Measurements from ENCODE around the gene MAPKAP1.

MAPKAP1 gene

DNA sequence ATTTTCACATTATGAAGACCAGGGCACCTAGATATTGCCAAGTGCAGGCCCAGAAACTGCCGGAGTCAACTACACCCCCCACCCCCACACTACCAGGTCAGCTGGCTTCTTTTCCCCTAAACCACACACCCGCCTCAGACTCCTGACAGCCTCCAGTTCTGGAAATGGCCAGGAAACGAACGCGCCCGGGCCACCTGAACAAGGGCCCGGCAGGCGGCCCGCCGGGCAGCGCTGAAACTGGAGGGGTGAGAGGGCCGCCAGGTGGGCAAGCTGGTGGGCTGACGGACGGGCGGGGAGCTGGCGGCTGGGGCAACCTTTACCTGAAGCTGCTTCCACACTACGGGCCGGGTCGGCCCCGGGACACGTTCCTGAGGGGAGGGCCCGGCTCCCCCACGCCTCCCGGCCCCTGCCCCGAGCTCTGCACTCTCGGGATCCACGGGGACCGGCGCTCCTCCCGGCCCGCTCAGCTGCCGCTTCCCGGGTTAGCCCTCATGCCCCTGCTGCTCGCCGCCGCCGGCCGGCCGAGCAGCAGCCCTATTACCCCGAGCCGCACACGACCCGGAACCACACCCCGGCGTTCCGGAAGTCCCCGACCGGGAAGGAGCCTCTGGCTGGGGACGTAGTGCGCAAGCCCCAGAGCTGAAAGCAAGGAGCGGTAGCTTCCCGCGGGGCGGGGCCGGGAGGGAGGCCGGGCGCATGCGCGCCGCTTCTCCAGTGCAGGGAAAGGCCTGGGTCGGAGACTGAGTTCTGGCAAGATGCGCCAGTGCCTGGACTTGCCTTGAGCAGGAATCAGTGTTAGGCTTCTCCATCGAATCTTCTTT lies at the start of gene MAPKAP1:
MAPKAP1 (minus strand) TSS at position 558 of the 821 bp plus-strand sequence. CDS start 34,634 bp downstream, outside the sequence.
- peak; percentile 57 to 98 (median 94) for DNase-seq

DNA sequence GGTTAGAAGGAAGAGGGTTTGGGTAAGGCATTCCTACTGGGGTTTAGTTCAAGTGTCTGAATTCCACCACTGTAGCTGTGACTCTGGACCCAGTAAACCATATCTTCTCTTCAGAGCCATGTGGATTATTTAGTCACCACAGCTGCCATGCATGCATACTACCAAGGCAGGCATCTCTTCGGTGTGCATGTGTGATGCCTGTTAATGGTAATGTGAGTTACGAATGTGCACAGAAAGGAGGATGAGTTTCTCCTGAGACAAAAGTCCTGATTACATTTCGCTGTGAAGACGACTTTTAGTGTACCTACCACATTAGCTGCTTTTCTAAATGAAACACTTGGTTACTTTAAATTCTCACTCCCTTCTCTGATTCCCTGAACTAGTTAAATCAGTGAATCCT lies 49.5 kb upstream of the MAPKAP1 start:
- no peak for DNase-seq

DNA sequence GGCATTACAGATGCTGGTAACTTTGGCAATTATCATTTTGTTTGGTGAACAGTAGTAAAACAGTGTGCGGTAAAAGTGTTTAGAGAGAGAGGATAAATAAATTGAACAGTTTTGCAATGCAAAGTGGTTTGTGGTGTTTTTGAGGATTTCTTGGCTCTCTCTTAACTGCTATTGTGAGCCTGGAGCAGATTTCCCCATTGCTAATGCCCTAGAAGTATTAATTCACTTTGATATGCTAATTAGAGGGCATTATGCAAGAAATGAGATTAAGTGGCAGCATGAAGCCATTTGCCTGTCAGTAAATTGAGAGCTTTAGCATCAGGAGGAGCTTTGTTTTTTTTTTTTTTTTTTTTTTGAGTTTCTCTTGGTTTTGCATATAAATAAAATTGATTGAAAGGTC lies 48.3 kb upstream of the MAPKAP1 start:
- peak in 1 of 58 donors; percentile 4 for DNase-seq

DNA sequence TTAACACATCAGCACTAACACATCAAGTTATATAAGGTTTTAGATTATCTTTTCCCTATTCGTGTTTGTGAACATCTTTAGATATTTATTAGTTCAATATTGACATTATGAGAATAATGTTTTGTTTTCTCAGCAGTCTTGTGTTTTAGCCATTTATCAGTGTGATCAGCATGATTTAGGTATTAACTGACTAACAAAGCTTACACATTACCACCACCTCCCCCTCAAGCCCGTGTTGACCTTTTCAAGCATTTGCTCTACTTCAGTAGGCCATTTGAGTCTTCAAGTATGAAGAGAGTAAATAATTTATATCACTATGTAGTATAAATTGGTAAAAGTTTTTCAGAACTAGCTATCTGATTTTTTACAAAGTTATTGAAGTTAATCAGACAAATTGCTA lies 47.1 kb upstream of the MAPKAP1 start:
- no peak for DNase-seq

DNA sequence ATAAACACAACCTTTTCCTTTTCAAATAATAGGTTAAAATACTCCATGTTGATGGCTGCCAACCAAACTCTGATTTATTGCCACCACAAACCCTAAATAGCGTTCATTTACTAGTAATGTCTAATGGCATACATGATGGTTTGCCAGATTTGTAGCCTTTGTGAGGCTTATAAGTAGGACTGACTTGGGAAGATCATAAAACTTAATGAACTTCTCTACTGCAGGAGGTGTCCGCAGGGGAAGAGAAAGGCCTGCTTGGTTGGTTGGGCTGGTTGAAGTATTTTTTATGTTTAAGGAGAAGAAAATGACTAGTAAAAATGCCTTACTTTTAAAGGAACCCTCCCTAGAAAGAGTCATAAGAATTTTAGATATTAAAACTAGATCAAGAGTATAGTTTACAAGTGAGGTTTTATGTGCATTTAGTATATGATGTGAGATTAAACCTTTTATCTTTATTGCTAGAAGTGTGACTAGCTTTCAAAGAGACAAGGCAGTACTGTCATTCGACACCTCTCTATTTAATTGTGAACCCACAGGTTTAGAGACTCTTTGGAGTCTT lies 45.1 kb upstream of the MAPKAP1 start:
- DNase-seq = no peak

DNA sequence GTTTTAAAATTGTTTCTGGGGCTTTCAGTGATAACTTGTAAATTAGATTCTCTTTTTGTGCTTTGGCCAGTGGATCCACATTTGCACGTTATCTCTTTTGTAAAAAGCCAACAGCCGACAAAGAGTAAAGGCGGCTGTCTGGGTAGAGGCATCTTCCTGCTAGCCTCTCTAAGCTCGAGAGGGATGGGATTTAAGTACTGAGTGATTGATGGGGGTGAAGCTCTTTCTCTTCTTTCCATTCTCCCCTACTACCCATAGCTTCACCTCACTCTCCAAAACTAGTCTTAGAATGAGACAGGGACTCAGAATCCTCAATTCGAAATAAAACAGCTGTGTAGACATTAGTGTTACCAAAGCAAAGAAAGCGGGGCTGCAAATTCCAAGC lies 43.6 kb upstream of the MAPKAP1 start:
- DNase-seq = no peak

DNA sequence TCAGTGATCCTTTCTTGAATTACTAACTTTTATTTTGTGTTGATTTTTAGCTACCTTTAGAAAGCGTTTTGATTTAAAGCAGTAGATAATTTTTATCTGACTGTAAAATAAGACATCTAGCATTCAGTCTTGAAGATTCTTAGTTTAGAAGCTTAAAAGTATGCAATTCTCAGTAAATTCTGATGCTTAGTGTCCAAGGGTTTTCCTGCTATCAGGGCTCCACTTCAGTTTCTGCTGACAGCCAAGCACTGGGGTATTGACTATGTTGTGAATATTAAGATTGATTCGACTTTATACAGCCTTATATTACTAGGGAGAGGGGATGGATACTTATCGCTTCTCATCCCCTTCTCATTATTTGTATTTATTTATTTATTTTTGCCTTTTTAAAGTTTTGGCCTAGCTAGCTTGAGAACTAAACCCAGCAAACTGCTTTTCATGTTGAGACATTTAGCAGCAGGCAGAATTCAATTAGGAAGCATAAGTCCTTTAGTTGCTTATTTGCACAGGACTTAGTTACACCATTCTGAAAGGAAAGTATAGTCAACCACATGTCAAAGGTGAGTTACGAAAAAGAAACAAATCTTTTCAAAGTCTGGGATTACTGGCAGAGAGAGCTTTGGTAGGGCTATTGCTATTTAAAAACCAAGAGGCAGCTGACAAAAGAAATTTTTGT lies 43.1 kb upstream of the MAPKAP1 start:
- DNase-seq = no peak

DNA sequence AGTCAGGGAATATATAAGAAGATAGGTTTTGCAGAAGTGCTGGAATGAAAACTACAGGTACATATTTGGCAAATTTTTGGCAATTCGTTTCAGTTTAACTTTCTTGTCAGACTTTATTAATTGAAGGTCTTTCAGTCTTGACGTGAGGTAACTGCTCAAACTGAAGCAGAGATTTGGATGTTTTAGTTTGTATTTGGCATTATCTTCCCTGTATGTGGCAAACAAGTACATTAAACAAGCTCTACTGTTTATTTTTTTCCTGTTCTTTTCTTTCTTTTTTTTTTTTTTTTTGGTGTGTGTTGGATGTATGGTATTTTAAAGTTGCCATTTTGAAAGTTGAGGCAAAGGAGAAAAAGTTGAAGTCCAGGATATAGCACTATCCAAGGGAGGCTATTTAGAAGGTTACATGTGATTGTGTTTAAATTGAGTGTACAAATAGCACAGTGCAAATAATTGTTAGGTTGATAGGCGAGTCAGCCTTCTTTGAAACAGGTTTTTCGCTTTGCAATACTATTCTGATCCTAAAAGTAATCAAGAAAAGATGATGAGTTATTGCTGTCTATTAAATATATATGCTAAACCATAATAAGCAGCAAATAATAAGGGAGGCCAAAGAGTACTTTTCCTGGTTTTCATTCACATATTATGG lies 42.4 kb upstream of the MAPKAP1 start:
- DNase-seq = no peak

DNA sequence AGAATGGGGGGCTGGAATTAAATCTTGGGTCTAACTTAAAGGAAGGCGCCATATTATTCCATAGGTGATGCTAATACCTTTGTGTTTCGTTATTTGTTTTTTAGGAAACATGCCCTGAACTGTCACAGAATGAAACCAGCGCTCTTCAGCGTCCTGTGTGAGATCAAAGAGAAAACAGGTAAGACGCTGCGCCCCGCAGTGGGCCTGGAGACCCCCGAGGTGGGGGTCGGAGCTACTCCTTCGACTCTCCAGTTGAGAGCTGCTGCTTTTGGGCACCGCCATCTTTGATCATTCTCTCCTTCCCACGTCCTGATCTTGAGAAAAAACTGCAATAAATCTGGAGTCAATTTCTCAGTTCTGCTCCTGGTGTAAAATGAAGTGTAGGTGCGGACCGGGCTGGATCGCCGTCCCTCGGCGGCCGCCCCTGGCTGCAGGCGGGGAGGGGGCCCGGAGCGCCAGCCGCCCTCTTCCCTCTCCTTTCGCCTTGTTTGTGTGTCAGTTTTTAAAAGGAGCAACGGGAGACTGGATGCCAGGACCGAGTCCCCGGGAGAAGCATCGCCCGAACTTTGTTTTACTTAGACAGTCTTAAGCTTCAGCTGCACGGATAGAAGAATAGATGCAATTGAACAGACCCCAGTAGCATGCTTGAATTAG lies 41.6 kb upstream of the MAPKAP1 start:
- peak in 3 of 58 donors; percentile 19 to 25 (median 24) for DNase-seq

DNA sequence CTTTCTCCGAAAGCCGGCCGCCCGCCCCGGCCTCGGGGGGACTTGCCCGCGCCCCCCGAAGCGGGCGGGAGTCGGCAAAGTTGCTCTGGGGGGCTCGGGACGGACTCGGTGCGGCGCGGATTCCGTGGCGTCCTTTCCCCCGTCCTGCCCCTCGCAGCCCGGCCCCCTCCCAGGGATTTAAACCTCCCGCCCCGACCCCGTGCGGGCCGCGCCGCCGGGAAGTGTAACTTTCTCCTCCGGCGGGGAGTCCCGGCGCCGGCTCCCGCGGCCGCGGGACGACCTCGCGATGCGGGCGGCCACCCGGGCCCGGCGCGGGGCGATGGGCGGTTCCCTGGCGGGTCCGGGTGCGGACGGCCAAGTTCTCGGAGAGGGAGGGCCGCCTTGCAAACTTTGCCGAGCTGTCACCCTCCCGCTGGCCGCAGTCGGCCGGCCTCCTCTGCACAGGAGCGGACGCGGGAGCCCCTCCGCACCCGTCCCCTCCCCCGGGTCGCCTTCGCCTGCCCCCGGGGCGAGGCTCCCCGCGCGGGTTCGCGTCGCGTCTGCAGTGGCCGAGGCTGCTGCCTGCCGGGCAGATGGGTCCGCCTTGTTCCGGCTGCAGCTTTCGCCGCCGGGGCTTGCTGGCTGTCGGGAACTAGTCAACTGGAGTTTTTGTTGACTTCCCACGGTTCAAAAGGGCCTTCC lies 40.9 kb upstream of the MAPKAP1 start:
- peak in 14 of 58 donors; percentile 5 to 38 (median 20) for DNase-seq

DNA sequence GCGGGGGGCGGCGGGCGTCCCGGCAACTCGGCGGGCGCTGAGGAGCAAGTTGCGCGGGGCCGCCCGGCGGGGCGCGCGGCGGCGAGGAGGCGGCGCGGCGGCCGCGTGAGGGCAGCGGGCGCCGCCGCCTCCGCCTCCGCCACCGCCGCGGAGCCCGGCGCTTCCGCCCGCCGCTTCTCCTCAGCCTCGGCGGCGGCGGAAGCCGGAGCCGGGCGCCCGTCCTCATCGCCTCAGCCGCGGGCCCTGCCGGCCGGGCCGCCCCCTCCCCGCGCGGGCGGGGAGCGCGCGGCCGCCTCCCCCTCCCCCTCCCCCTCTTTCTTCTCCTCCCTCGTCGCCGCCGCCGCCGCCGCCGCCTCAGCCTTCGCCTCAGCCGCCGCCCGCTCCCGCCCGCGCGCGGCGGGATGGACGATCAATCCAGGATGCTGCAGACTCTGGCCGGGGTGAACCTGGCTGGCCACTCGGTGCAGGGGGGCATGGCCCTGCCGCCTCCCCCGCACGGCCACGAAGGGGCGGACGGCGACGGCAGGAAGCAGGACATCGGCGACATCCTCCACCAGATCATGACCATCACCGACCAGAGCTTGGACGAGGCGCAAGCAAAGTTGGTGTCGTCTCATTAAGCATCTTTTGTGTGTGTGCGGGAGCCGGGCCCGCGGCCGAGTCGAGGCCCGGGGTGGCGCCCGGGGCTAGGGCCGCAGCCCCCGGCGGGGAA lies 40.2 kb upstream of the MAPKAP1 start, which contains the start of gene PBX3:
PBX3 (plus strand) TSS at position 321 of the 712 bp plus-strand sequence.
- DNase-seq = peak in 21 of 58 donors; percentile 9 to 62 (median 40)

DNA sequence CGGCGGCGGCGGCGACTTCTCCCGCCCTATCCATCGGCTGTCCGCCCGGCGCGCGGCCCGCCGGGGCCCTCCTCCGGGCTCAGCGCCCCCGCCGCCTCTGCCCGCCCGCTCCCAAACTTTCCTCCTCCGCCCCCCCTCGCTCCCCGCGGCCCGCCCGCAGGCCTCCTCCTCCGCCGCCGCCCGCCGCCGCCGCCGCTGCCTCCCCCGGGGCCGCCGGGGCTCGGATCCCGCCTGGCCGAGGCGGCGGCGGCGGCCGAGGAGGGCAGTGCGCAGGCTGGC lies 39.7 kb upstream of the MAPKAP1 start:
- peak in 1 of 58 donors; percentile 54 for DNase-seq

DNA sequence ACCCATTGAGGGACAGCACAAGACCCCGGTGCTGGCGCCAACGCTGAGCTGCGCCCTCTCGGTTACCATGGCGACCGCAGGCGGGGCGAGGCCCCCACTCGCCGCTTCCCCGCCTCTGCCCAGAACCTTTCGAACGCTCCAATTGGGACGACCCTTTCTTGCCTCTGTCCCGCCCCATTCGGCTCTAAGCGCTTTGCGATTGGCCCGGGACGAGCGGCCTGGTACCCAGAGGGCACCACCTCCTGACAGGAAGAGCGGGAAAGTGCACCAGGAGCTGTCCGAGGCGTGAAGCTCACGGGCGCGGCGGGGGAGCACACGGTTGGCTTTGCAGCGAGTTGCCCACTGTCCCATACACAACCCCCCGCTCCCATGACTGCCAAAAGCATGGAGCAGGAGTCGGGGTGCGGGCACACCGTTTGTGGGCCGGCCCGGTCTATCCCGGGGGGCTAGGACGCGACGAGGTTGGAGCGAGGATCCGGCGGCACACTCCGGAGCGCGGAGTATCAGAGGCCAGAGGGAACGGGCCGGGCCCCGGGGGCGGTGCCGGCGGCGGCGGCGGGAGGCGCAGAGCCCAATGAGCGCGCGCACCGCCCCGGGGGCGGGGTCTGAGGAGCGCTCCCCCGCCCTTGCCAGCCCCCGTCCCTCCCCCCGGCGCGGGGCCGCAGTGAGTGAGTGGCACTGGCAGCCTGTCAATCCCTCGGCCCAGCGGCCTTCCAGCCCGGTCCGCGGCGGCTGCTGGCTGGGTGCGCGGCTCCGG lies 39.2 kb upstream of the MAPKAP1 start:
- DNase-seq = peak in 57 of 58 donors; percentile 24 to 96 (median 86)

DNA sequence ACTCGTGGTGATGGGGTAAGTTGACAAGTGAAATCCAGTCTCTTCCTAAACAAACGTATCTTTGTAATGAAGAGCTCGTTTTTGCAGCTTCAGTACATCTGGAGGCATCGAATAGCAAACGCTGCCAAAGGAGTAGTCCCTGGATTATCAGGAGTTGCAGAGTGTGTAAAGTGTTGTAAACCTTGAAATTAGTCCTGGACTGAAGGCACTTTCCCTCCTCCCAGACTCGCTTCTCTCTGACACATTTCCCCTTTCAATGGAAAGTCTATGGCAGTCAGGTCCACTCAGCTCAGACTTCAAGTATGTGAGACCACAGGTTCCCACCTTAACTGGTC lies 38.6 kb upstream of the MAPKAP1 start:
- DNase-seq = no peak

DNA sequence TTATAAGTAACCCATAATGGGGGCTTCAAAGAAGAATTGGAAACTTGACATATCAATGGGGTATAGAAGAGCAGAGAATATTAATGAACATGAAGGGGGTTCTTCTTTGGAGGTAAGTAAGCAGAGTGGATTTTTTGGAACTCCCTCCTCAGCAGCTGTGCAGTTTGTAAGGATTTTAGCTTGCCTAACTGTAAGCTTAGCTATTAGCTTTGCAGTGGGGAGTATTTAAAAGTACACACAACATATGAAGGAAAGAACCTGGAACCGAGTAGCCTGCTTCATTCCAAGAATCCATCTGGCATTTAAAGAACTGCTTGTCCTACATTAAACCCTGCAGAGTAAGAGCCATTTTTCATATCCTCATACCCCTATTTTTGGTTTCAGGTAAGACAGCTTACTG lies 38.0 kb upstream of the MAPKAP1 start:
- no peak for DNase-seq

DNA sequence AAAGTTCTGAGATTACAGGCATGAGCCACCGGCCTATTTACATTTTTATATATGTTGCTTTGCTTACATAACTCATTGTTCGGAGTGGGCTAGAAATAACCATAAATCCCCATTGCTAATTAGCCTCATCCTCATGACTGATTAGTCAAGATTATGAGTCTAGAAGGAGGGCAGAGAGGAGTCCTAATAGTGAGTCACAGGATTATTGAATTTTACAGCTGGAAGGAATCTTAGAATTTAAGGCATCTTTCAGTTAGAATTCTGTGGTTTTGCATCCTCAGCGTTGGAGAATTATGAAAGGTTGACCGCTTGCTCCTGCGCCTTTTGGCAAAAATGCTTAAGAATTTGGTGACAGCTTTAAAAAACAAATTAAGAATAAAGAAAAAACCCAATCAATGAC lies 37.6 kb upstream of the MAPKAP1 start:
- DNase-seq = no peak

DNA sequence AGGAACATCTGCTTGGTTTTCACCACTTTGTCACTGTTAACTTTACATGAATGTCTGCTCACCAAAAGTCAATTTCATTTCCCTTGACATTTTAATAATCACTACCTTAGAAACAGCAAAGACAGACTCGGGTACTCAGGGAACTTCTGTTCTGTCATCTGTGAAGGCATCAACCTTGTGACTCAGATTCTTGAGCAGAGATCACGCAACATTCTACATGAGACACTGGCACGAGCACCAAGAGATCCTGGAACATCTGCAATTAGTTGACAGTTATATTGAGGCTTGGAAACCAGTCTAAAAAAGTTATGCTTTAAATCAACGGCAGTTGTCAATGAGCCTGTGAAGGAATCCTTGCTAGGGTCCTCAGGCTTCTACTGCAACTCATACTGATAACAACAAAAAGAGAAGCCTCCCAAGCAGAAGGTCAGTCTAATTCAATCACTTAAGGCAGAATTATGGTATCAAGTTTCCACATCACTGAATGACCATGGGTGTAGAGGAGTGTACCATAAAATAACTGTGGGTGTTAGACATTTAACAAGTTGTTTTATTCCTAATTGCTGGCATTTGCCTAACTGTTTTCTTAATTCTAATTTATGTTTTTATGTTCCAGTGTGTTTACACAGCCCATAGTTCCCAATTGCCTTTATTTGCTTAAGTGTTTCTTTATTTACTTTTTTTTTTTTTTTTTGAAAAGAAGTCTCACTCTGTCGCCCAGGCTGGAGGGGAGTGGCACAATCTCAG lies 36.8 kb upstream of the MAPKAP1 start:
- DNase-seq = no peak

DNA sequence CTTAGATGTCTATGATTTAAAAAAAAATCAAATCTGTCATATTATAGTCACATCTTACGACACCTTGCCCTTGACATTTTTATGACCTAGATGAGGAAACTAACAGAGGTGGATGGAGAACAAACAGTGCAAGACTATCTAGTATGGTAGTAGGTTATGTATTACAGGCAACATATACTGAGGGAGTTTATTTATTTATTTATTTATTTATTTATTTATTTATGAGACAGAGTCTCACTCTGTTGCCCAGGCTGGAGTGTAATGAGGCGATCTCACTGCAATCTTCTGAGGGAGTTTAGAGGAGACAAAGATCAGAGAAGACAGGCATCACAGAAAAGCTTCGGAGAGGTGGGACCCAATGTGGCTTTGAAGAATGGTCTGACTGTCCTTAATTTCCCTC lies 35.6 kb upstream of the MAPKAP1 start:
- DNase-seq = no peak

DNA sequence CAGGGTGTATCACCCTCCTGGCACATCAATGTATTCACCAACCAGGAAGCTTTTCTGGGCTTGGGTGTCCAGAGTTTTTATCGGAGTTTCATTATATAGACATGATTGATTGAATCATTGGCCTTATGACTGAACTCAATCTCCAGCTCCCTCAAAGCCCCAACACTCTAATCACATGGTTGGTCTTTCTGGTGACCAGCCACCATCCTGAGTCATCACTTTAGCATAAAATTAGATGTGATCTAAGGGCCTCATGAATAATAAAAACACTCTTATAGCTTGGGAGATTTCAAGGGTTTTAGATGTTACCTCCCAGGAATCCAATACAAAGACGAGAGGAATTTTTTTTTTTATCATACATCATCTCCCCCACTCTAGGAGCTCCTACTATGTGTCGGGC lies 32.4 kb upstream of the MAPKAP1 start:
- no peak for DNase-seq
